Panc1 (cell line): Measurements from ENCODE around the gene TPD52L3. TPM values are rescaled to one million over a fixed set of nuclear protein-coding genes. Genes with fewer than 3 reads are reported as not detected.

Experiments used
- ATAC-seq: fragments of 200-7000 bp; cut with Tn5 transposase; 2 replicates; pipeline ENCODE4 v1.9.1; 2020; ENCODE audit warnings: mild to moderate bottlenecking, moderate library complexity
- BruUV-seq: library from RNA; stranded (reverse); fragments of 400-500 nt; replicated peaks from 2 replicates; lab custom pipeline; 2021; lab: Mats Ljungman, UMichigan
- CTCF ChIA-PET: fragments of 300-600 bp; sonication (Branson Sonifier 250); formaldehyde crosslinking; loops from one replicate; lab custom pipeline; 2022; ENCODE audit warnings: antibody characterized with exemption; lab: Charles Lee
- POLR2A ChIA-PET: fragments of 300-600 bp; sonication (Branson Sonifier 250); formaldehyde crosslinking; loops from one replicate; lab custom pipeline; 2022; ENCODE audit warnings: antibody characterized with exemption; lab: Charles Lee
- DNase-seq: peaks from one replicate; pipeline ENCODE4 v3.0.0-alpha.2; 2010; ENCODE audit warnings: low read depth, low spot score
- H3K27ac ChIP-seq: 2 replicates; pipeline ENCODE4 v1.5.1; 2011; ENCODE audit warnings: mild to moderate bottlenecking, low read length, inconsistent platforms
- H3K27me3 ChIP-seq: fragments of 200-500 bp; sonication (Bioruptor generic); 2 replicates; pipeline ENCODE4 v1.6.0; 2014; ENCODE audit warnings: low read length, inconsistent platforms; ENCODE audit not compliant: control insufficient read depth, insufficient read depth
- H3K36me3 ChIP-seq: fragments of 200-500 bp; sonication (Bioruptor generic); 2 replicates; pipeline ENCODE4 v1.5.1; 2014; ENCODE audit warnings: inconsistent platforms, mild to moderate bottlenecking, low read length, moderate library complexity; ENCODE audit not compliant: control insufficient read depth, insufficient read depth
- H3K4me1 ChIP-seq: 2 replicates; pipeline ENCODE4 v1.5.1; 2011; ENCODE audit warnings: inconsistent platforms, mild to moderate bottlenecking, low read length, moderate library complexity; ENCODE audit not compliant: control insufficient read depth, insufficient read depth
- H3K4me3 ChIP-seq, 2 experiments: 2 replicates each; pipeline ENCODE4 v1.5.1; 2011 to 2012; ENCODE audit warnings: low read depth in 2 of 2, low read length in 2 of 2, mild to moderate bottlenecking in 2 of 2, inconsistent platforms in 1 of 2, moderate library complexity in 1 of 2
- H3K9me3 ChIP-seq: fragments of 200-500 bp; sonication (Bioruptor generic); 2 replicates; pipeline ENCODE4 v1.5.1; 2014; ENCODE audit warnings: low read depth, mild to moderate bottlenecking, inconsistent platforms, low read length, moderate library complexity; ENCODE audit not compliant: control insufficient read depth, insufficient read depth
- CTCF ChIP-seq: fragments of 450-650 bp; IDR thresholded peaks from 2 replicates; pipeline ENCODE4 v1.5.1; 2017; ENCODE audit warnings: mild to moderate bottlenecking
- POLR2AphosphoS5 ChIP-seq: IDR thresholded peaks from 2 replicates; pipeline ENCODE4 v1.6.1; 2012; ENCODE audit warnings: mild to moderate bottlenecking, low read depth, low read length, moderate library complexity
- REST ChIP-seq, 2 experiments: IDR thresholded peaks; 2 replicates each; pipeline ENCODE4 v1.6.1; 2011 to 2012; ENCODE audit warnings: low read depth in 2 of 2, control low read depth in 1 of 2, low read length in 1 of 2, mild to moderate bottlenecking in 1 of 2, moderate library complexity in 1 of 2; ENCODE audit not compliant: insufficient read depth in 1 of 2
- SIN3A ChIP-seq: IDR thresholded peaks from 2 replicates; pipeline ENCODE4 v1.6.1; 2012; ENCODE audit warnings: low read depth, mild to moderate bottlenecking, low read length, moderate library complexity, borderline replicate concordance; ENCODE audit not compliant: insufficient read depth
- TCF7L2 ChIP-seq: IDR thresholded peaks from 2 replicates; pipeline ENCODE4 v1.6.1; 2011; ENCODE audit warnings: mild to moderate bottlenecking, low read depth, low read length, inconsistent platforms
- in situ Hi-C: cut with HindIII; loops from 2 replicates; pipeline ENCODE4 v1.10.0; 2016; ENCODE audit warnings: low sequenced_read_pairs, low pct_unique_long_range_greater_than_20kb
- intact Hi-C: fragments of 100-400 bp; cut with micrococcal nuclease; formaldehyde crosslinking; loops from one replicate; pipeline ENCODE4 v1.10.0; 2022; ENCODE audit not compliant: unreplicated experiment
- total RNA-seq: library from RNA; stranded (reverse); gene quantifications from one replicate; pipeline ENCODE4 v1.2.1, GENCODE V29; 2021; ENCODE audit not compliant: unreplicated experiment

Gene TPD52L3
- total RNA-seq, 1 experiment from 2014 or later: not detected

GRCh38 chr9:6354072-6354686 lies 26.0 kb downstream of the TPD52L3 start:
- TF ChIP-seq TCF7L2 (no peak), CTCF (peak; percentile 45)
- in situ Hi-C loops (no loop called here), intact Hi-C loops (loop anchor here (2.0 kb wide), 1 partner anchor 213 kb away; no protein-coding TSS in a partner anchor)
- ChIA-PET CTCF (interaction anchor here (0.6 kb wide), 1 partner anchor 266 kb away, joined by 4 read pairs; no protein-coding TSS in a partner anchor), POLR2A (no interaction called here)
- DNase-seq (peak; percentile 20), ATAC-seq (peak; percentile 75; the same call in 1 of the 2 replicates)
- no peaks in the 10 kb centered on the region for H3K9me3 ChIP-seq
- H3K27ac ChIP-seq: no peak overlapping the region
- H3K4me3 ChIP-seq: no peak overlapping the region
- no TSS peak for BruUV-seq
- H3K4me1 ChIP-seq: no peaks in the 10 kb centered on the region
- H3K36me3 ChIP-seq: no peaks in the 10 kb centered on the region
- no peaks in the 10 kb centered on the region for H3K27me3 ChIP-seq

- no peak for TF ChIP-seq SIN3A
- TF ChIP-seq REST (IDR thresholded peaks at IDR 0.05; ENCODE audit: insufficient read depth in 1 of 2, low read depth in 2 of 2, low read length in 1 of 2): no peak
- TF ChIP-seq TCF7L2: no peak
- no peak for TF ChIP-seq POLR2AphosphoS5
- no peak for TF ChIP-seq CTCF
- Histone ChIP-seq H3K36me3 (no peaks in the 10 kb centered on the region), H3K27me3 (no peaks in the 10 kb centered on the region), H3K4me1 (no peaks in the 10 kb centered on the region), H3K27ac (no peak overlapping the region), H3K4me3 (no peak overlapping the region), H3K9me3 (no peaks in the 10 kb centered on the region)
- in situ Hi-C loops (no loop called here), intact Hi-C loops (loop anchor here (2.0 kb wide), 1 partner anchor 211 kb away; no protein-coding TSS in a partner anchor)
- ATAC-seq: no peak
- ChIA-PET CTCF (no interaction called here), POLR2A (no interaction called here)
- BruUV-seq: no TSS peak
- DNase-seq: no peak
Observed at GRCh38 chr9:6355728-6356127, 27.6 kb downstream of the TPD52L3 start.
